ENCODE data around the gene CDH4. TPM values are rescaled to one million over a fixed set of nuclear protein-coding genes. Genes with fewer than 3 reads are reported as not detected.

Gene CDH4
- total and polyA plus RNA-seq, 2 of the 8 experiments (the other 6 are each of a cell fraction or from before 2014, with no cell fraction given) = 4.3 to 7.9 TPM

- TF ChIP-seq SP1 (IDR thresholded peaks at IDR 0.05; ENCODE audit: low read depth, low read length) (0 out of 2 replicates have a peak, but pooled peaks have one; percentile 35), E2F6 (IDR thresholded peaks at IDR 0.05) (no peak; the same call in 1 of the 2 replicates), KDM1A (IDR thresholded peaks at IDR 0.05; ENCODE audit: borderline replicate concordance, low read length) (no peak), USF2 (IDR thresholded peaks at IDR 0.05; ENCODE audit: low read length) (no peak), RBBP5 (IDR thresholded peaks at IDR 0.05; ENCODE audit: borderline replicate concordance, low read depth, low read length) (no peak), CHD7 (IDR thresholded peaks at IDR 0.05; ENCODE audit: insufficient replicate concordance, low read length) (no peak), SAP30 (IDR thresholded peaks at IDR 0.05; ENCODE audit: insufficient read depth, insufficient replicate concordance, low read length) (no peak)
Observed at GRCh38 chr20:61437280-61438206, 185.5 kb downstream of the CDH4 start (continued).

Data from H1 (cell line).